Psoas muscle (tissue), 8 donors: ENCODE measurements around the gene AP4B1. TPM values are rescaled to one million over a fixed set of nuclear protein-coding genes. Genes with fewer than 3 reads are reported as not detected.

Experiments
- ATAC-seq, 4 donors: fragments of 200-7000 bp; cut with Tn5 transposase; one replicate each; pipeline ENCODE4 v1.9.1; 2020; ENCODE audit warnings: moderate library complexity in 3 of 4, mild to moderate bottlenecking in 2 of 4
- DNase-seq, 2 donors: peaks; one replicate each; pipeline ENCODE4 v3.0.0-alpha.2; 2020
- H3K27ac ChIP-seq: fragments of 200-600 bp; one replicate; pipeline ENCODE4 v1.8.0; 2022
- H3K27me3 ChIP-seq, 3 donors: fragments of 200-600 bp in 1 of 3; one replicate each; pipeline versions ENCODE4 v1.6.1 to v1.8.0; 2013 to 2022; ENCODE audit warnings: low read length in 2 of 3, mild to moderate bottlenecking in 2 of 3, moderate library complexity in 1 of 3; ENCODE audit not compliant: insufficient read depth in 3 of 3
- H3K36me3 ChIP-seq, 2 donors: fragments of 200-600 bp in 1 of 2; one replicate each; pipeline versions ENCODE4 v1.6.1 to v1.8.0; 2013 to 2022; ENCODE audit warnings: low read depth in 1 of 2, mild to moderate bottlenecking in 1 of 2, moderate library complexity in 1 of 2; ENCODE audit not compliant: insufficient read depth in 1 of 2
- H3K4me1 ChIP-seq: fragments of 200-600 bp; one replicate; pipeline ENCODE4 v1.8.0; 2022
- H3K4me3 ChIP-seq: fragments of 200-600 bp; one replicate; pipeline ENCODE4 v1.8.0; 2022; ENCODE audit warnings: mild to moderate bottlenecking
- H3K9me3 ChIP-seq: fragments of 200-600 bp; one replicate; pipeline ENCODE4 v1.8.0; 2022
- WGBS, 3 donors: extraction: QIAGEN DNeasy Blood & Tissue Kit; methylation state at CpG; one replicate each; pipeline versions ENCODE4 v1.1.6 to v1.1.7; 2013; 5-methylcytosine and 5-hydroxymethylcytosine counted together
- intact Hi-C, 2 donors: fragments of 100-400 bp; cut with DNase I; formaldehyde crosslinking; loops; one replicate each; pipeline versions ENCODE4 v1.11.0 to v1.14.2; 2022
- polyA plus RNA-seq, 3 donors: library from polyadenylated mRNA; stranded (reverse); fragments of 200-250 nt; gene quantifications; one replicate each; pipeline ENCODE4 v1.2.3, GENCODE V29; 2013
- total RNA-seq, 4 donors: library from RNA; stranded (reverse); fragmentation: NEBNext Ultra II Directional in 2 of 4; extraction: Animal tissue kit (Norgen Biotek cat#: 25700) in 2 of 4; gene quantifications; one replicate each; pipeline versions ENCODE4 v1.2.1 to v1.2.4, GENCODE V29; 2021 to 2023
- TF ChIP-seq, protein P1 (sequence below): fragments of 200-600 bp; IDR thresholded peaks from one replicate; pipeline ENCODE4 v1.8.0; 2022; ENCODE audit warnings: antibody characterized with exemption
- donor health status: healthy with polysubstance abuse.
- donor health status: DM: no; HTN: no; CAD: no; lungs with moderate emphysema.
- donor health status: Bipolar disorder and iron deficiency.
- donor health status: healthy.
- donor health status: DM: yes; HTN: yes; CAD: no.
- donor health status: DM: no; HTN: no; CAD: no.
- donor health status: DM: no; HTN: no; CAD: no.
- donor health status: DM: yes; HTN: yes; CAD: no.

AP4B1 gene
- total and polyA plus RNA-seq, 7 donors: 6.8 to 16.1 (median 9.9) TPM

DNA sequence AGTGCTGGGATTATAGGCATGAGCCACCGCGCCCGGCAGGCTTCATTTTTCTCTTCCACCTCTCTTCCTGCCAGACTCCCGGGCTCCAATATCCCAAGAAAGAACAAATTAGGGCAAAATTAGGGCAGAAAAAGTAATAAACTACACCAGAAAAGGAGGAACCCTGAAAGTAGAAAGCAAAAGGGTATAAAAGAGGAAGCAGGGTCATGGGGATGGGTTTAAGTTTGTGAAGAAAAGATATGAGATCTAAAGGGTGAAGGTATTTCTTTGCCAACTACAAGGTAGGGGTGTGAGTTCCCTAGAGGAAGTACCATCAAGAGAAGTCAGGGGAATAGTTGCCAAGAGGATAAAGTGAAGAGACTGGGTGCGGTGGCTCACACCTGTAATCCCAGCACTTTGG is 43.0 kb downstream of the AP4B1 start:
- Histone ChIP-seq H3K27me3 (no peaks in the 10 kb centered on the region), H3K9me3 (no peaks in the 10 kb centered on the region), H3K4me1 (no peaks in the 10 kb centered on the region), H3K4me3 (no peak overlapping the region), H3K27ac (no peak overlapping the region), H3K36me3 (no peaks in the 10 kb centered on the region)
- intact Hi-C loops: no loop called here
- 82 to 87% (median 85%) methylated on average over 5 of the region's 5 CpGs for WGBS, 3 donors
- TF ChIP-seq, protein P1, sequence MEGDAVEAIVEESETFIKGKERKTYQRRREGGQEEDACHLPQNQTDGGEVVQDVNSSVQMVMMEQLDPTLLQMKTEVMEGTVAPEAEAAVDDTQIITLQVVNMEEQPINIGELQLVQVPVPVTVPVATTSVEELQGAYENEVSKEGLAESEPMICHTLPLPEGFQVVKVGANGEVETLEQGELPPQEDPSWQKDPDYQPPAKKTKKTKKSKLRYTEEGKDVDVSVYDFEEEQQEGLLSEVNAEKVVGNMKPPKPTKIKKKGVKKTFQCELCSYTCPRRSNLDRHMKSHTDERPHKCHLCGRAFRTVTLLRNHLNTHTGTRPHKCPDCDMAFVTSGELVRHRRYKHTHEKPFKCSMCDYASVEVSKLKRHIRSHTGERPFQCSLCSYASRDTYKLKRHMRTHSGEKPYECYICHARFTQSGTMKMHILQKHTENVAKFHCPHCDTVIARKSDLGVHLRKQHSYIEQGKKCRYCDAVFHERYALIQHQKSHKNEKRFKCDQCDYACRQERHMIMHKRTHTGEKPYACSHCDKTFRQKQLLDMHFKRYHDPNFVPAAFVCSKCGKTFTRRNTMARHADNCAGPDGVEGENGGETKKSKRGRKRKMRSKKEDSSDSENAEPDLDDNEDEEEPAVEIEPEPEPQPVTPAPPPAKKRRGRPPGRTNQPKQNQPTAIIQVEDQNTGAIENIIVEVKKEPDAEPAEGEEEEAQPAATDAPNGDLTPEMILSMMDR: no peak
- ATAC-seq (no peak), DNase-seq (no peak)

DNA sequence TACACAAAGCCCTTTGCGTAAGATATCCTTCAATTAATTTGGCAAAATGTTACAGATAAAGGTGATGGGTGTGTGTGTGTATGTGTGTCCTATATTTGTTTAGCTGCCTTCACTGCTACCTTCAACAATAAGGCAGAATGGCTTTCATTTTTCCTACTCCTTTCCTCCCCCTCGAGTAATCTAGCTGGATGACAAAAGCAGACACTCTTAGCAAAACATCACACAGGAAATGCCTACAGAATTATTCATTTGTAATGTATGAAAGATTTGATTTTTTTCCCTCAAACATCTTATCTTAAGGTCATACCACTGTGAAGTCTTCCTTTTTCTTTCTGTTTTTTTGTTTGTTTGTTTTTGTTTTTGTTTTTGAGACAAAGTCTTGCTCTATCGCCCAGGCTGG is 43.7 kb downstream of the AP4B1 start:
- no peaks in the 10 kb centered on the region for H3K36me3 ChIP-seq
- ATAC-seq (no peak), DNase-seq (no peak)
- H3K9me3 ChIP-seq: no peaks in the 10 kb centered on the region
- TF ChIP-seq, protein P1: no peak
- 62 to 72% (median 68%) methylated on average over 3 of the region's 3 CpGs for WGBS, 3 donors
- H3K4me3 ChIP-seq: no peak overlapping the region
- H3K27ac ChIP-seq: no peak overlapping the region
- no peaks in the 10 kb centered on the region for H3K4me1 ChIP-seq
- intact Hi-C loops: no loop called here
- H3K27me3 ChIP-seq: no peaks in the 10 kb centered on the region

- WGBS, 3 donors: 63 to 72% (median 66%) methylated on average over 3 of the region's 3 CpGs
- Histone ChIP-seq H3K27ac (no peak overlapping the region), H3K36me3 (no peaks in the 10 kb centered on the region), H3K4me3 (no peak overlapping the region), H3K4me1 (no peaks in the 10 kb centered on the region), H3K9me3 (no peaks in the 10 kb centered on the region), H3K27me3 (no peaks in the 10 kb centered on the region)
- no peak for DNase-seq
- no peak for ATAC-seq
- TF ChIP-seq, protein P1: no peak
- intact Hi-C loops: no loop called here
Measured at GRCh38 chr1:113859478-113860175, 45.0 kb downstream of the AP4B1 start.

DNA sequence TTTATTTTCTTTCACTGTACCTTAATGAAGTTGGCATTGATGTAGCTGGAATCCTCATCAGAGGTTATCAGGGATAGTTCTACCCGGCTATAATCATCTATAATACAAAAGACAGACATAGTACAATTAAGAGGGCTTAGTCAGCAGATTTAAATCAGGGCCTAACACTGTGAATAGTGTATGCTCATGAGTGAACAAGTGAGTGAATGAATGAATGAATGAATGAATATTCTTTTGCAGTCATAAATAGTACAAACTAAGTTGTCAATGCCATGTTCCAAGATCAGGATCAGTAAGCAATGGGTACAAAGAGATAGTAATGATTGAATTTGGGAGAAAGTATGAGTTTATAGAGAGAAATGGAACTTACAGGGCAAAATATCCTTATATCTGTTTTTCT is 45.6 kb downstream of the AP4B1 start:
- Histone ChIP-seq H3K4me1 (no peaks in the 10 kb centered on the region), H3K4me3 (no peak overlapping the region), H3K27me3 (no peaks in the 10 kb centered on the region), H3K9me3 (no peaks in the 10 kb centered on the region), H3K27ac (no peak overlapping the region), H3K36me3 (no peaks in the 10 kb centered on the region)
- no peak for ATAC-seq
- DNase-seq: no peak
- WGBS, 3 donors: 80 to 97% (median 86%) methylated on average over 1 of the region's 1 CpG
- intact Hi-C loops: no loop called here
- TF ChIP-seq, protein P1: no peak

- H3K36me3 ChIP-seq: no peaks in the 10 kb centered on the region
- H3K4me3 ChIP-seq: no peak overlapping the region
- ATAC-seq (no peak), DNase-seq (no peak)
- no peak overlapping the region for H3K27ac ChIP-seq
- intact Hi-C loops: no loop called here
- no peaks in the 10 kb centered on the region for H3K9me3 ChIP-seq
- no peaks in the 10 kb centered on the region for H3K4me1 ChIP-seq
- H3K27me3 ChIP-seq: no peaks in the 10 kb centered on the region
- 74 to 87% (median 83%) methylated on average over 3 of the region's 3 CpGs for WGBS, 3 donors
- TF ChIP-seq, protein P1: no peak
Measured at GRCh38 chr1:113858418-113858817, 46.2 kb downstream of the AP4B1 start.
